ENCODE measurements around the gene WNT9A. TPM values are rescaled to one million over a fixed set of nuclear protein-coding genes. Genes with fewer than 3 reads are reported as not detected.
"Not testable (repeated sequence)": the region's sequence is repeated elsewhere in the genome, so short reads cannot be mapped to it uniquely, and the experiment has no call there.

WNT9A gene
- polyA plus RNA-seq, 1 experiment, result 1.5 TPM

DNA sequence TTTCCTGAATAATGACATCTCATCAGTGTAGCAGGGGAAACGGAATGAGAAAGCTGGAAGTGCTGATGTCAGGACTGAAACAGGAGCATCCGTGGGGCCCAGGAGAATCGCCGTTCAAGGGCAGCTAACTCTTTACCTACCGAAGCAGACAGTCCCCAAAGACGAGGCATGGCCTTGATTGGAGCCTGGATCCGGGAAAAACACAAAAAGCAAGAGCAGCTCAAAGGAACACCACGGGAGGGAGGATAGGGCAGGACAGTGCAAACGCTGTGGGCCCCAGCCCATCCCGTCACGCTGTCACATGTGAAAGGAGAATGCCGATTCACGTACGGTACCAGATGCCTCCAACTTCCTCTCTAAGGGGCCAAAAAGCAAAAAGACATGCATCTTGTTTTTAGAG, 34.9 kb downstream of the WNT9A start:
- H3K36me3 ChIP-seq (ENCODE audit: control insufficient read depth, insufficient read depth, low read length), result no peaks in the 10 kb centered on the region
- DNase-seq (ENCODE audit: low read depth), result no peak
- H3K27me3 ChIP-seq (ENCODE audit: control insufficient read depth, insufficient read depth, low read length), result peaks cover 4% of the 10 kb centered on the region; the same call in 1 of the 2 replicates
- no peak overlapping the region for H3K4me3 ChIP-seq (ENCODE audit: low read depth, low read length)
- POLR2A ChIA-PET, result no interaction called here
- CTCF ChIA-PET, result no interaction called here
- TF ChIP-seq, protein P1, sequence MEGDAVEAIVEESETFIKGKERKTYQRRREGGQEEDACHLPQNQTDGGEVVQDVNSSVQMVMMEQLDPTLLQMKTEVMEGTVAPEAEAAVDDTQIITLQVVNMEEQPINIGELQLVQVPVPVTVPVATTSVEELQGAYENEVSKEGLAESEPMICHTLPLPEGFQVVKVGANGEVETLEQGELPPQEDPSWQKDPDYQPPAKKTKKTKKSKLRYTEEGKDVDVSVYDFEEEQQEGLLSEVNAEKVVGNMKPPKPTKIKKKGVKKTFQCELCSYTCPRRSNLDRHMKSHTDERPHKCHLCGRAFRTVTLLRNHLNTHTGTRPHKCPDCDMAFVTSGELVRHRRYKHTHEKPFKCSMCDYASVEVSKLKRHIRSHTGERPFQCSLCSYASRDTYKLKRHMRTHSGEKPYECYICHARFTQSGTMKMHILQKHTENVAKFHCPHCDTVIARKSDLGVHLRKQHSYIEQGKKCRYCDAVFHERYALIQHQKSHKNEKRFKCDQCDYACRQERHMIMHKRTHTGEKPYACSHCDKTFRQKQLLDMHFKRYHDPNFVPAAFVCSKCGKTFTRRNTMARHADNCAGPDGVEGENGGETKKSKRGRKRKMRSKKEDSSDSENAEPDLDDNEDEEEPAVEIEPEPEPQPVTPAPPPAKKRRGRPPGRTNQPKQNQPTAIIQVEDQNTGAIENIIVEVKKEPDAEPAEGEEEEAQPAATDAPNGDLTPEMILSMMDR (IDR thresholded peaks at IDR 0.05; ENCODE audit: insufficient read depth, low read depth, low read length), result no peak

DNA sequence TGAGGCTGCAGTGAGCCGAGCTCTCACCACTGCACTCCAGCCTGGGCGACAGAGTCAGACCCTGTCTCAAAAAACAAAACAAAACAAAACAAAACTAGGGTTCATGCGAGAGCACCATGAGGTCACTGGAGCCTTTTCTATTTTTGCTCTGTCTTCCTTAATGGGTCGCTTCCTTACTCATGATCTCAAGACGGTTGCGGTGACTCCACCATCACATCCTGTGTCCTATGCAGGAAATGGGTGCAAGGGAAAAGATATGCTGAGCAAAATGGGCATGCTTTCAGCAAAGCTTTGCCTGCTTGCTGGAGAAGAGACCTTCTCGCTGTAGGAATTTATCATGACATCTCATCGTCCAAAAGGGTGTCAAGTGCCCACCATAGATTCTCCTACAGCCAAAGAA, 36.4 kb downstream of the WNT9A start:
- peaks cover 4% of the 10 kb centered on the region; the same call in 1 of the 2 replicates for H3K27me3 ChIP-seq (ENCODE audit: control insufficient read depth, insufficient read depth, low read length)
- TF ChIP-seq, protein P1 (IDR thresholded peaks at IDR 0.05; ENCODE audit: insufficient read depth, low read depth, low read length), result no peak
- no peak for DNase-seq (ENCODE audit: low read depth)
- H3K4me3 ChIP-seq (ENCODE audit: low read depth, low read length), result no peak overlapping the region
- CTCF ChIA-PET, result interaction anchor here (1.1 kb wide), 1 partner anchor 148 kb away, joined by 10 read pairs; no protein-coding TSS in a partner anchor
- H3K36me3 ChIP-seq (ENCODE audit: control insufficient read depth, insufficient read depth, low read length), result no peaks in the 10 kb centered on the region
- POLR2A ChIA-PET, result no interaction called here

DNA sequence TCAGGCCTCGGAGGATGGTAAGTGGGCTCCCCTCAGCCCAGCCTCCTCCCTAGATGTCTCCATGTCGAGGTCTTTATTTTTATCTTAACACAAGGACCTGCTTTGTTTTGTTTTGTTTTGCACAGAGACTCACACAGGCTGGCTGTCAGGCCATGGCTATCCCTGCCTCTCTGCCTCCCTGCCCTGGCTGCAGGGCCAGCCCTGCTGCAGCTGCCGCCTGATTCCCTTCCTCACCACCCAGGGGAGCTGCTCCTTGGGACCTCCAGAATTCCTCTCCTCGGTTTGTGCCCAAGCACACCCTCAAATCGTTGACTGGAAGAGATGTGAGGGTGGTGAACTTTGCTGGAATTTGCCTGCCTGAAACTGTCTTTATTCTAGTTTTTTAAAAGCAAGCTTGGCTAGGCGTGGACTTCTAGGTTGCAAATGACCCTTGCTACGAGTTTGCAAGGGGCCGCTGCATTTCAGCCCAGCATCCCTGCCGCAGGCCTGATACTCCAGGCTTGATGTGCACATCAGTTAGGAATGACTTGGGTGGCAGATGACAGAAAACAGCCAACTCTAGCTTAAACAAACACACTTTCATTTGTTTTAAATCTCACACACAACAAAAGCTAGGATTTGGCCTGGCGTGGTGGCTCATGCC, 37.1 kb downstream of the WNT9A start:
- no peak overlapping the region for H3K4me3 ChIP-seq (ENCODE audit: low read depth, low read length)
- DNase-seq (ENCODE audit: low read depth), result no peak
- ChIA-PET CTCF (interaction anchor here (1.1 kb wide), 1 partner anchor 148 kb away, joined by 10 read pairs; no protein-coding TSS in a partner anchor), POLR2A (no interaction called here)
- TF ChIP-seq, protein P1 (IDR thresholded peaks at IDR 0.05; ENCODE audit: insufficient read depth, low read depth, low read length), result no peak
- no peaks in the 10 kb centered on the region for H3K36me3 ChIP-seq (ENCODE audit: control insufficient read depth, insufficient read depth, low read length)
- peaks cover 4% of the 10 kb centered on the region; the same call in 1 of the 2 replicates for H3K27me3 ChIP-seq (ENCODE audit: control insufficient read depth, insufficient read depth, low read length)

- POLR2A ChIA-PET; DNase-seq (ENCODE audit: low read depth); CTCF ChIA-PET: not testable (repeated sequence)
These were observed 37.8 kb downstream of the WNT9A start for GRCh38 chr1:227909923-227910328.

GRCh38 chr1:227909188-227909587, 38.5 kb downstream of the WNT9A start:
- POLR2A ChIA-PET, result no interaction called here
- peaks cover 4% of the 10 kb centered on the region; the same call in 1 of the 2 replicates for H3K27me3 ChIP-seq (ENCODE audit: control insufficient read depth, insufficient read depth, low read length)
- no peak overlapping the region for H3K4me3 ChIP-seq (ENCODE audit: low read depth, low read length)
- DNase-seq (ENCODE audit: low read depth), result no peak
- TF ChIP-seq, protein P1 (IDR thresholded peaks at IDR 0.05; ENCODE audit: insufficient read depth, low read depth, low read length), result no peak
- no peaks in the 10 kb centered on the region for H3K36me3 ChIP-seq (ENCODE audit: control insufficient read depth, insufficient read depth, low read length)
- CTCF ChIA-PET, result no interaction called here

More at GRCh38 chr1:227909923-227910328, 37.8 kb downstream of the WNT9A start:
- H3K27me3 ChIP-seq (ENCODE audit: control insufficient read depth, insufficient read depth, low read length); H3K36me3 ChIP-seq (ENCODE audit: control insufficient read depth, insufficient read depth, low read length); H3K4me3 ChIP-seq (ENCODE audit: low read depth, low read length): not testable (repeated sequence)

GRCh38 chr1:227908359-227908758, 39.4 kb downstream of the WNT9A start:
- no peak for DNase-seq (ENCODE audit: low read depth)
- no peaks in the 10 kb centered on the region for H3K36me3 ChIP-seq (ENCODE audit: control insufficient read depth, insufficient read depth, low read length)
- peaks cover 4% of the 10 kb centered on the region; the same call in 1 of the 2 replicates for H3K27me3 ChIP-seq (ENCODE audit: control insufficient read depth, insufficient read depth, low read length)
- ChIA-PET CTCF (interaction anchor here (0.8 kb wide), 1 partner anchor 21 kb away, joined by 3 read pairs; no protein-coding TSS in a partner anchor), POLR2A (no interaction called here)
- H3K4me3 ChIP-seq (ENCODE audit: low read depth, low read length), result no peak overlapping the region
- TF ChIP-seq, protein P1 (IDR thresholded peaks at IDR 0.05; ENCODE audit: insufficient read depth, low read depth, low read length), result no peak
